Smooth muscle cell of the brain vasculature (primary cell): ENCODE results near the gene CHL1.
"Not testable (repeated sequence)": the region's sequence is repeated elsewhere in the genome, so short reads cannot be mapped to it uniquely, and the experiment has no call there.

Source experiments
- DNase-seq: peaks from one replicate; pipeline ENCODE4 v3.0.0-alpha.2; 2012; ENCODE audit warnings: low read depth, low spot score

The CHL1 gene

DNA sequence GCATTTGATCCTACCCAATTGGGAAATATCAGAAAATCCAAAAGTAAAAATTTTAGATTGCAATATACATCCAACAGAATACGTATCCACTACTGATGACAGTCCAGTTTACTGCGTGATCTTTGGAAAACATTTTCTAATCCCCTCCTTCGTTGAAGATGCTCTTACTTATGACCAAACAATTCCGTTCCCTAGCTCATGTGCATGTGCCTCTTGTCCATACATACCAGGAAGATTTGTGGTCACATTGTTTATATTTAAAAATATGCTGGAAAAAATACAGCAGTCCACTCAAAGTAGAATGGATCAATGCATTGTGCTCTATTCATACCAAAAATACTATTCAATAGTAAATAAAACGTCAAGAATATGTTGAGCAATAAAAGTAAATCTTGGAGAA is 135.3 kb downstream of the CHL1 start:
- no peak for DNase-seq

DNA sequence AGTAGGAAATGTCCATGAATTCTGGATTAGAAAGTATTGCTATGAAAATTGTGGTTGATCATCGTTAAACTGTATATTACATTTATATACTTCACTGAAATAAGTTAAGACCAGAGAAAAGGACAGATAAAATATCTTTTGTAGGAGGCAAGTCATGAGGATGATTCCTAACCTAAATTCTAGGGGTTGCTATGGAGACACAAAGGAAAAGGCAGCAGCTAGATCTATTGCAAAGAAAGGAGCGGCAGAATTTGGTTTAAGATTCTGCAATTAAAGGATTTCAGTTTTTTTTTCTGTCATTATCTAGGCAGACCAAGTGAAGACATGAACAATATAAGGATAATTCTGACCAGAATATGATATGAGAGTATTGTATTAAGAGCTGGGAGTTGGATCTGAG is 136.1 kb downstream of the CHL1 start:
- no peak for DNase-seq

DNA sequence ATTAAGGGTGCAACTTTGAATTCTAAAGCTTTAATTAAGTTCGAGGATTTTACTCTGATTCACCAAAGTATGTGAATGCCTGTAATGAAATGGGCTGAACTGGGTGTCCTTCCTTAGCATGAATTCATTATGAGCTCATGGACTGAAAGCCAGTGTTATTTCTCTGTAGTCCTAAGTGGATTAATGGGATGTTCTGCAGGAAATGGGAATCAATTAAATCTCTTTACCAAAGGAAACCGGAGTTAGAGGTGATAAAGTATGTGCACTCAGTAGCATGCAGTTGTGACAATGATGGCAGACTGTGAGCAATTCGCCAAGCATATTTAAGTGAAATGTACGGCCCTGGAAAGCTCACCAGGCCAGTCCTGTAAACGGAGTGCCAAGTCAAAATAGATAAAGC is 138.7 kb downstream of the CHL1 start:
- DNase-seq = no peak

DNA sequence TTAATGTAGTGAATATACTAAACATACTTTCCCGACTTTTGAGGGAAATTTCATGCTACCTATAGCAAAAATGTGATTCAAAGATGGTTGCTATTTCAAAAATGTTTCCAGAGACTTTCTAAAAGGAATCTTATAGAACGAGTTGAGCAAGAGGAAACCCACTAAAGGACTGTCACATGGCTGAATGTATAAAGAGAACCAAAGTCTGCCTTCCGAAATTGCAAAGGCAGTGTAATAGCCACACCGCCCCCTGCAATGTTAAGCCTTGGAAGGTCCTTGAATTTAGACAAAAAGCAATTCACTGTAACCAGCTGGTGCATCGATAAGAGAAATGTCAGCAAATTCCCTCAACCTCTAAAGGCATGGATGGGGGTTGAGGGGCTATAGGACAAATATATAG is 142.8 kb downstream of the CHL1 start:
- DNase-seq = no peak

DNA sequence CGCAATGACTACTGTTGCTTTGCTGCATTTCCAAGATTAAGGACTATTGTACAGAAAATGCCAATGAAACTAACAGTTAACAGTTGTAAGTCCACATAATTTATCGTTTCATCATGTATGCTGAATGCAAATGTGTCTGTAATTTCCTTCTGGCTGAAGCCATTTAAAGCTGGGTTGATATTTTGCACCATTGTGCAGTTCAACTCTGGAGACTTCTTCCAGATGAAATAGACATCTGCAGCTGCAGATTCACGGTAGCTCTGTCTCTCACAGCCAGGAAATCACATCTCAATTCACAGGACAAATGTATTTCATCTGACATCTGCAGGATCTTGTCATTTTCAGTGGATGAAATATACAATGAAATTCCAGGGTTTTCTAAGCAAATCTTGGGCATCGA is 145.4 kb downstream of the CHL1 start:
- DNase-seq = no peak

DNA sequence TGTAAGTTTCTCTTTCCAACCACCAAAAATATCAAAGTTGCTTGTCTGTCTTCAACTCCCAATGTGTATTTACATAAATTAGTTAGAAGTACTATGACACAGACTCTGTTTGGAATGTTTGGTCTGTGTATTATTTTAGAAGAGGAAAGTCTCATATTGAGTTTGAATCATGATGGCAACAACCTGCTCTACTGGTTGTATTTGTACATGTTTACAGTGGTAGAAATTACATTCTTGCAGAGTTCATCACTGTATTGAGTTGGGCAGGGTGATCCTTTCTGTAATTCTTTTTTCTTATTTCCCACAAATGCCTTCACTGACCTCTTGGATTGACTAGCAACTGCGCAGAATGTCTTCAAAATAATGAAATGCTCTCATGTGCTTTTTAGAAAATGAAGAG is 149.6 kb downstream of the CHL1 start:
- DNase-seq = no peak

DNA sequence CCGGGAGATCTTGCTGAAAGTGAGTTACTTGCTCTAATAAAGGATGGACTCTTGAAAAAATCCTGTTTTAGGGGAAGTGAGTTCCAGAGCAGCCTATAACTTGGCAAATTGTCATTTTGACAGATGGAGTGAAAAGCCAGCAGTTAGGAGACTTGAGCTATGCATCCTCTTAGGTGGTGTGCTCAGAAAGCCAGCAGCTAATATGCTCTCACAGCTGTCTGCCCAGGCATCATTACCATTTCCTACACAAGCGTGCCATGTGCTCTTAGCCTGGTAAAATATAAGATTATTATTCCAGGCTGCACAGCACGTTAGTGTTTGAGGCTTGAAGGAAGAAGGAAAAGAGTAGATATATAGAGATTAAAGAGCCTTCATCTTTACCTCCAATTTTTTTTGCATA is 151.0 kb downstream of the CHL1 start:
- DNase-seq = no peak

DNA sequence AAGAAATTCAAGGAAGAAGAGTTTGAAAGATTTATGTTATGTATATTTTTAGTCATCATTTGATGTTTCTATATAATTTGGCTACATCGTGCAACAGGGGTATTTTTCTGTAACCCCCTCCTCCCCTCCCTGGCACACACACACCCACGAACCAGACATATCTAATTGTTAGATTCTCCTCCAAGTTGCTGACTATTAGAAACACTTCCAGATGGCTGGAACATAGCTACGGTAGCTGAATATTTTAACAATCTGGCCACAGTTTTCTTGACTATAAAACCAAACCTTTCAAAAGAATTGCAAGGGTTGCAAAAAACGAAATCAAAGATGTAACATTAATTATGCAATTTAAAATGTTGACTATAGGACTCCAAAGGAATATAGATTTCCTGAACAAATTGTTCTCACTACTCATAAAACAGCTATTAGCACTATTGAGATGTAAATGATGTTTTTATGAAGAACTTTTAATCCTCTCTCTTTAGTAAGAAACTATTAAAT is 154.4 kb downstream of the CHL1 start:
- DNase-seq = no peak

DNA sequence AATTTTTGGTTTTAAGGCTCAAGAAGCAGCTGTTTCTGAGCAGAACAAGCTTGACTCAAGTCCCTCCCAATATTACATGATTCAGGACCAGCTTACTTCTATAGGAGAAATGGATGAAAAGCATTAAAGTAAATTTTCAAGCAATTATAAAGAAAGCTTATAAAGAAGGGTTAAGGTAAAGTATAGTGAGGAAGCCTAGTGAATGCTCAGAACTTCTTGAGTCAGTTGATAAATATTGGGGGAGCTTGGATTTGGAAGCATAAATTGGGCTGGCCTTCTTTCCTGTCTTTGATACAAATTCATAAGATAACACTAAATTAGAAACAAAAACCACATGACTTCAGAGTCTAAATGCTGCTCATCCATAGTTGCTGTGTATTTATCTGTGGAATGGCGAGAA is 156.0 kb downstream of the CHL1 start:
- DNase-seq = no peak

DNA sequence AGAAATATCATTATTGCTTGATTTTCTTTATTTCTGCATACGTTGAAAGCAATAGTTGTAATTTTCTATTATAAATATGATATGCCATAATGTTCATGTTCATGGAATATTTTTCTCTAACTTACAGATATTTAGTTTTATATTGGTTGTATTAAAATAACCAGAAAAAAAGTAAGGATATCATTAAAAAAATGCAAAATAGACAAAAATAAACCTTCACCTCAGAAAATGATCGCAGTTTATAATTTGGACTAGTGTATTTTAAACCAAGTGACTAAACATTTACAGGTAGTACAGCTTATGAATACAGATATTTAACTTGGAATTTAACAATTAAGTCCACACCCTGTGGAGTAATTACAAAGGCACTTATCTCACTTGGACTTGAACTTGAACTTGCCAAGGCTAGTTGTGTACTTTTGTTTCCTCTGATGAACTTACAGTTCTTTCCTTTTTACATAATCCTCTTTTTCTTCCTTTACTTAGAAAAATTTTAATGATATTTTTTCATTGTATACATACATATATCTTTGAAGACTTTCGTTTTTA is 156.7 kb downstream of the CHL1 start:
- no peak for DNase-seq

DNA sequence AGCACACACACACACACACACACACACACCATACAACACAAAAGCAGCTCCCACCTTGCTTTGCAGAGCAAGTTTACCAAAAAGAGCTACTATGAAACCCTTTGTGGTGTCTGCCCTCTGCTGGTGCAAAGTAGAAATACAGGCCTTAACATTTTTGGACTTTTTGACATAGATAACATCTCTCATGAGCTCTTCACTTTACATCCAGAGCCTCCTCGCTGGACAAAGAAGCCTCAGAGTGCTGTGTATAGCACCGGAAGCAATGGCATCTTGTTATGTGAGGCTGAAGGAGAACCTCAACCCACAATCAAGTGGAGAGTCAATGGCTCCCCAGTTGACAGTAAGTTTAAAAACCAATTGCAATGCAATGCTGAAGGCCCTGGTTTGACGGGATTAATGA is 157.9 kb downstream of the CHL1 start:
- DNase-seq = no peak

DNA sequence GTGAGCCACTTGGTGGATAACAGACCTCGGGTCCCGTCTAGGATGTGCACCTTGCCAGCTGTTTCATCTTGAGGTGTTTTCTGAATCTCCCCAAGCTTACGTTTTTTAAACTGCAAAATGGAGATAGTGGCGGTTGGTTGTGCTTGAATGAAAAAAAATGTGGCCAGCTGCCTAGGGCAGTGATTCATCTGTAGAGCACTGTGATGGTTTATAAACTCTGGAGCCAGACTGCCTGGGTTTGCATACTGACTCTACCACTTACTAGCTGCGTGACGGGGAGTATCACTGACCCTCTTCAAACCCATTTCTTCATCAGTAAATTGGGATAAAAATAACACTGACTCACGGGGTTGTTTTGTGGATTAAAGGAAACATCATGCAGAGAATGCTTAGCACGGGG is 159.1 kb downstream of the CHL1 start:
- DNase-seq = no peak

DNA sequence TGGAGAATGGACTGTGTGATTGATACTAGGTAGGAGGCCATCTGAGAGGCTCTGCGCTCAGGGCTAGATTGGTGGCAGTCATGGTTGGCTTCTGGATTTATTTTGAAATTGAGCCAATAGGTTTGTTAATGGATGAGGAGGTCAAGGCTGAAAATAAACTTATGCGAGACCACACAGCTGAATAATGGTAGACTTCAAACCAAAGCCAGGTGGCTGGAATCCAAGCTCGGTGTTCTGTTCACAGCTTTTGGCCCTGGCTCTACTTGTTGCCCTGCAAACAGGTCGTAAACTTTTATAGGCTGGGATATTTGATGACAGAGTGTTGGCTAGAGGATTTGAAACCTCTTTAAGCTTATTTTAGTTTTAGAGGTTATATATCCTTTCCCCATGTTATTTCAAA is 160.4 kb downstream of the CHL1 start:
- DNase-seq = no peak

DNA sequence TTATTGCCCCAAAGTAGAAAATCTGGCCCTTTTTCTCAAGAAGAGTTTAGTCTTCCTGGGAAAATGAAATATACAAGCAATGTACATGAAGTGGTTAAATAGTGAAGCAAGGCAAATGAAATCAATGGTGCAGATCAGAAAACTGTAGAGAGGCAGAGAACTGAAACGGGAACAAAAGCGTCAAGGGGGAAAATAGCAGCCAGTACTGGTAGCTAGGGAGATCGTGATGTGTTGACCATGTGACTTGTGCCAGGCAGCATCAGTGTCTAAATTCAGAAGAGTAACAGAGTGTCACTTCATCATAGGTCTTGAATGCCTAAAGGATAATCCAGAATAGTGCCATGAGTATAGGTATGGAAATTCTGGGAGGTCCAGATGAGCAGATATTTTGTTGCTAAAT is 163.1 kb downstream of the CHL1 start:
- DNase-seq = no peak

DNA sequence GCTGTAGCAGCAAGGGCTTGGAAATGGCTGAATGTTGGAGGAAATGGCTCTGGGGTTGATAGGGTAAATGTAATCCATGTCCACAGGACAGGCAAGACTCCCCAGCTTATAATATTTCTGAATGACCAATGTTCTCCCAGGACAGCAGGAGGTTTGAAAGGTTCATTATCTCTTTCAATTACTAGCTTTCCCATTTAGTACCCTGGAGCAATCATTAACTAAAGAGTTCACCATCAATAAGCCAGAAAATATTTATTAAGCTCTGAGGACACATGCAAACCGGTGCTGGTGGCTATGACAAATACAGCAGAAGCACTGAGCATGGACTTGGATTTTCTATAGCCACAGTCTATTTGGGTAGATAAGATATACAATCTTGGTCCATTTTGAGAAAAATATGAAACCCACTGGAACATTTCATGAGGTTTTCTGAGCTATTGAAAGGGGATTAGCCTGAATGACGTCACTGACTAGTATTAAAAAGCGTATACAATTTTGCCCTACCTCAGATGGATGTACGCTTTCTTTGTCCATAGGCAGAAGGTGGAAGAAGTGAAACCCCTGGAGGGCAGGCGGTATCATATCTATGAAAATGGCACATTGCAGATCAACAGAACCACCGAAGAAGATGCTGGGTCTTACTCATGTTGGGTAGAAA is 166.2 kb downstream of the CHL1 start:
- DNase-seq = no peak

DNA sequence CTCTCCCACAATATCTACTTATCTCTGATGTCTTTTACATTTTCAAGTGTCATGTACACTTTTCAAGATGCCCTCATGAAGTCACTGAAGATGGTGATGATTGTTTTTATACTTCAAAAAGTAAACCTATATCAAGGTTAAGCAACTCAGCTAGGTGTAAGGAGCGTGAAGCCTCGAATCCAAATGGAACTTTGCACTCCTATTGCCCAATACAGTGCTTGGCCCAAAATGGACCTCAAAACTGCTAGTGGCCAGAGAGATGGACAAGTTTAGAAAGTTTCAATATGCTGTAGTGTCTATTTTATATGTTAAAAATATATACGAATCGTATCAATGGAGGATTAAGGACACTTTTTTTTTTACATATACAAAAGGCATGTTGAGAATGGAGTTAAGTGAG is 167.7 kb downstream of the CHL1 start:
- no peak for DNase-seq

DNA sequence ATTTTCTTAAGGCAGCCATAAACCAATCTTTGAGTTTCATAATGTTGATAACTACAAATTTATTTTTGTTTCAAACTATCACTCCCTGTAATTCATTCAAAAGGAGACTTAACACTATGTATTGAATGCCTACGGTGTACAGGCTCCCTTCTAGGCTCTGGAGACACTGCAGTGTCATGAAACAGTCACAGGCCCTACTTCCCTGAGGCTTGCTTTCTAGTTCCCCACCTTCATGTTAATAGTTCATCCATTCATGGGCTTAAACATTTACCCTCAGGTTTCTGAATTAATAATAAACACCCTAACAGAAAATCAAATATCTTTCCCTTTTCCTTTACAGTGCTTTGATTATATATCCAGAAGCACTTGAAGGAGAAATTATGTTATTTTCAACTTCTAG is 168.7 kb downstream of the CHL1 start:
- DNase-seq = no peak

DNA sequence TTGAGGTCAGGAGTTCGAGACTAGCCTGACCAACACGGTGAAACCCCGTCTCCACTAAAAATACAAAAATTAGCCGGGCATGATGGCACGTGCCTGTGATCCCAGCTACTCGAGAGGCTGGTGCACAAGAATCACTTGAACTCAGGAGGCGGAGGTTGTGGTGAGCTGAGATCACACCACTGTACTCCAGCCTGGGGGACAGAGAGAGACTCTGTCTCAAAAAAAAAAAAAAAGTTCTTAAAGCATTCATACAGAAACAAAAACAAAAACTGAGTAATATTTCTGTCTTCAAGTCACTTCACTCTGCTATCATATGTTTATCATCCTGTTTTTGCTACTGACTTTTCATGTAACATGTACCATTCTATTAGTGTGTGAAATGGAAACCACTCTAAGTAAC is 169.7 kb downstream of the CHL1 start:
- not testable (repeated sequence) for DNase-seq

DNA sequence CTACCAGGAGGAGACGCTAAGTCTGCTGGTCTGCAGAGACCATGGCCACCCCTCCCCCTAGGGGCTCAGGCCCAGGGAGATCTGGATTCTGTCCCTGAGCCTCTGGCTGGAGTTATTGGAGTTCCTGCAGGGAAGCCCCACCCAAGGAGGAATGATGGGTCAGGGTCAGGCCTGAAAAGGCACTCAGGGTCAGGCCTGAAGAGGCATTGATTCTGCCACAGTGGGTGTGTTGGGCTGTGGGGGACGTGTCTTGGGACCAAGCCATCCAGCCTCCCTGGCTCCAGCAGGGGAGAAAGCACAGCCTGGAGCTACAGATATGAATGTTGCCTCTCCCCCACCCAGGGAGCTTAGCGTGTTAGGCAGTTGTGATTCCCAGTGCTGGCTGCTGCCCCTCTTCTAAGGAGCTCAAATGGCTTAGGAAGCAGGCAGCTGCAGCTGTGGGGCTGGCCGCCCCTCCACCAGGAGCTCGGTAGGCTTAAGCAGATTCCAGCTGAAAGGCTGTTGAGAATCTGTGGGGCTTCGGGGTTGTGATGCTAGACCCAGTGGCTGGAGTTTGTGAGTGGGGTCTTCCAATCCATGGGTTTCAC is 176.7 kb downstream of the CHL1 start:
- DNase-seq = no peak

DNA sequence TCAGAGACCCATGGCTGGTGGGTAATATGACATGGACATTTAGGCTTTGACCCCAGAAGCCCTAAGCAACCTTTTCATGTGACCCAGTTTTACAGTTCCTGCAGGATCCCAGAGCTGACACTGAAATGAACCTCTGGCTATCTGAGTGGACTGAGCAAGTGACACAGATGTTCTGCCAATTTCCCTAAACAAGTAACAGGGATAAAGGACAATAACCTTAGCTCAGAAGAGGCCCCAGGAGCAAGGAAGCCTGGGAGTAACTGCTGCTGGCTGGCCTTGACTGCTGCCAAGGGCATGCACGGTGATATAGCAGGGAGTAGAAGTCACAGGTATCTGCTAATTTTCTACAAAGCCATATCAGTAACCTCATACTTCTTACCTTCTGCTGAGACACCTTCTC is 177.9 kb downstream of the CHL1 start:
- no peak for DNase-seq

DNA sequence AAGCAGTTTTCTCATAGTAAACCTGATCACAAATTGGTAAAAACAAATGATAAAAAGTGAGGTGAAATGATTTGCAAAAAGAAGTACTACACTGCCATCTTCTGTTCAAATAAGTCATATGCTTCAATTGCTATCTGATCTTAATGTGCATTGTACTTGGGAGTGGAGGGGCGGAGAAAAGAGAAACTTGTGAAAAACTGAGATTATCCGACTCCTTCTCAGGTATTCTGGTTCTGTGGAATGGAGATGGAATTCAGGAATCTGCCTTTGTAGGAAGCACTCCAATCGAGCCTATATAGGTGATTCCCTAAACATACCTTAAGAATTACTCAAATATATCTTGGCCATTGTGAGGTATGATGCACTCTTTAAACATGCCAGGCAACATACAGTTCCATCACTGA is 180.6 kb downstream of the CHL1 start:
- no peak for DNase-seq

DNA sequence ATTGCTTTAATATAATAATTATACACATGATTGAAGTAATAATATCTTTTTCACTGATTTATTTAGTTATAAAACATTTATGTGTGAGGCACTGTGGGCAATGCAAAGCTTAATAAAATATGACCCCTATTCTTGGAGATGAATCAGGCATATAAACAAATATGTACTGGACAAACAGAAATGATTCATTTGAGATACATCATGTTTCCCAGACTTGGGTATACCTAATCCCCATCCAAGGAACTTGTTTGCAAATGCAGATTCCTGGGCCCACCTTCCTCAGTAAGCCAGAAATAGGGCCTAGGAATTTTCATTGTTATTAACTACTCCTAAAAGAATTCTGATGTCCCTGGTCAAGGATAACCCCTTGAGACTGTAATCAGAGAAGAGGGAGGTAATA is 184.2 kb downstream of the CHL1 start:
- DNase-seq = no peak

DNA sequence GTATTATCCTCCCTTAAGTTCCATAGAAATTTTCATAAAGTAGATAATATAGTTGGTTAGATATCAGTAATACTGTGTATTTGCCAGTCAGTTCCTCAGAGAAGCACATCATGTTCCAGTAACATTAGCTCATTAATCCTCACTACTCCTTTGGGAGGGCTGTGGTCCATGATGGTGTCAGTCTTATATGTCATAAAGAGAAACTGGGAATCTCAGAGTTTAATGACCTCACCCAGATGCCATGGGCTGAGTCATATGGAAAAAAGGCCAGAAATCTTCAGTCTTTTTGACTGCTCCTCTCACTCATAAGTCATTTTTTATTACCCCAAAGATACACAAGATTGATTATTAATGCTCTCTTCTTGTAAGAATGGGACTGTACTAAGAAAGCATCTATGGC is 188.6 kb downstream of the CHL1 start:
- no peak for DNase-seq

DNA sequence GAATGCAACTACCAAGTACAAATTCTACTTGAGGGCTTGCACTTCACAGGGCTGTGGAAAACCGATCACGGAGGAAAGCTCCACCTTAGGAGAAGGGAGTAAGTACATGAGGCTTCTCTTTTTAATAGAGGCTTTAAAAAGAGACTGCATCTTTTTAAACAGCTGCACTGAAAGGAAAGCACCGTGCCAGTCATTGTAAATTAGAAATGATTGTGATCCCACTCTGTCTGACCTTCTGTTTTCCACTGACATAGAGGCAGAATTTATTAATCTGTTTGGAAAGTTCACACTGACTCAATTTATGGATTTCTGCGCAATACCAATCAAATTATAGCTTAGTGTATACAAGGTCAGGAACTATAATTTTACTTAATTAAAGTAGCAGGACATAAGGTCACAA is 198.2 kb downstream of the CHL1 start:
- no peak for DNase-seq
